GOT3 (cell line): ENCODE measurements around the gene ZNF766.
"Not testable (repeated sequence)": the region's sequence is repeated elsewhere in the genome, so short reads cannot be mapped to it uniquely, and the experiment has no call there.

Experiments used
- DNase-seq: peaks from one replicate; lab custom pipeline; 2025; ENCODE audit warnings: mixed read lengths; lab: John Stamatoyannopoulos, UW

Gene ZNF766

GRCh38 chr19:52269338-52270261 is at the start of gene ZNF766:
TSS of gene ZNF766 (plus strand) at chr19:52269587. CDS start at chr19:52269614, 27 bp downstream.
- peak; percentile 81 for DNase-seq

GRCh38 chr19:52219611-52220010 is 49.8 kb upstream of the ZNF766 start:
- DNase-seq = no peak

- no peak for DNase-seq
Observed at GRCh38 chr19:52221031-52221430, 48.4 kb upstream of the ZNF766 start.

GRCh38 chr19:52221831-52222375 is 47.5 kb upstream of the ZNF766 start:
- no peak for DNase-seq

GRCh38 chr19:52224211-52224610 is 45.2 kb upstream of the ZNF766 start:
- no peak for DNase-seq

GRCh38 chr19:52226652-52227051 is 42.7 kb upstream of the ZNF766 start:
- no peak for DNase-seq

- DNase-seq = no peak
Observed at GRCh38 chr19:52227196-52227940, 42.0 kb upstream of the ZNF766 start.

GRCh38 chr19:52227980-52228379 is 41.4 kb upstream of the ZNF766 start:
- DNase-seq = no peak

- no peak for DNase-seq
Observed at GRCh38 chr19:52229524-52229923, 39.9 kb upstream of the ZNF766 start.

- no peak for DNase-seq
Observed at GRCh38 chr19:52230685-52231084, 38.7 kb upstream of the ZNF766 start.

- no peak for DNase-seq
Observed at GRCh38 chr19:52231154-52231910, 38.1 kb upstream of the ZNF766 start.

GRCh38 chr19:52234406-52234805 is 35.0 kb upstream of the ZNF766 start:
- no peak for DNase-seq

- no peak for DNase-seq
Observed at GRCh38 chr19:52237197-52237596, 32.2 kb upstream of the ZNF766 start.

GRCh38 chr19:52237771-52238400 is 31.5 kb upstream of the ZNF766 start:
- peak; percentile 27 for DNase-seq

- DNase-seq = no peak
Observed at GRCh38 chr19:52244021-52244420, 25.4 kb upstream of the ZNF766 start.

GRCh38 chr19:52248241-52248640 is 21.1 kb upstream of the ZNF766 start:
- no peak for DNase-seq

- no peak for DNase-seq
Observed at GRCh38 chr19:52258426-52258825, 11.0 kb upstream of the ZNF766 start.

- DNase-seq = not testable (repeated sequence)
Observed at GRCh38 chr19:52265556-52265955, 3.8 kb upstream of the ZNF766 start.

- no peak for DNase-seq
Observed at GRCh38 chr19:52270266-52270885, 989 bp downstream of the ZNF766 start.

GRCh38 chr19:52273301-52273700 is 3.9 kb downstream of the ZNF766 start:
- DNase-seq = no peak

GRCh38 chr19:52274191-52274590 is 4.8 kb downstream of the ZNF766 start:
- DNase-seq = no peak
